HG03025 (cell line): ENCODE measurements around the gene PTK6.
"Not testable (repeated sequence)": the region's sequence is repeated elsewhere in the genome, so short reads cannot be mapped to it uniquely, and the experiment has no call there.

Experiments used
- ATAC-seq: cut with Tn5 transposase; IDR thresholded peaks from one replicate; pipeline ENCODE4 v1.9.1; 2021; ENCODE audit warnings: mild to moderate bottlenecking, moderate library complexity; ENCODE audit not compliant: unreplicated experiment, low FRiP score

PTK6 gene

DNA sequence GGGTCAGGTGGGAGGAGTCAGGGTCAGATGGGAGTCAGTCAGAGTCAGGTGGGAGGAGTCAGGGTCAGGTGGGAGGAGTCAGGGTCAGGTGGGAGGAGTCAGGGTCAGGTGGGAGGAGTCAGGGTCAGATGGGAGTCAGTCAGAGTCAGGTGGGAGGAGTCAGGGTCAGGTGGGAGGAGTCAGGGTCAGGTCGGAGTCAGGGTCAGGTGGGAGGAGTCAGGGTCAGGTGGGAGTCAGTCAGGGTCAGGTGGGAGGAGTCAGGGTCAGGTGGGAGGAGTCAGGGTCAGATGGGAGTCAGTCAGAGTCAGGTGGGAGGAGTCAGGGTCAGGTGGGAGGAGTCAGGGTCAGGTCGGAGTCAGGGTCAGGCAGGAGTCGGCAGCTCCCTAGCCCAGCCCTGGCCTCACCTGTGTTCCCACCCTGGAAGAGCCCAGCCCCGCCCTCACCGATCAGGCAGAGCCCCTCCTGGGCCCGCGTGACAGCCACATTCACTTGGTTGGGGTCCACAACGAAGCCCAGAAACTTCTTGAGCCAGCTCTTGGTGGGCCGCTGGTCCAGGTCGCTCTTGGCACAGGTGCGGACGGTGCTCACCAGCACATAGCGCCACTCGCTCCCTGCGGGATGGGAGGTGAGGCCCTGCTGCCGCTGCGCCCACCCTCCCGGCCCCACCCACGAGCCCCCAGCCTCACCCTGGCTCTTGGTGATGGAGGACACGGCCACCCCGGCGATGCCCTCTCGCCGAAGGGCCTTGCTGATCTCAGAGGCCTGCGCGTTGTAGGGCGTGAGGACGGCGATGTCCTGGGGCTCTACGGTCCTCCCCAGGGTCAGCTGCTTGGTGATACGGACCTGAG, 22.5 kb upstream of the PTK6 start:
- ATAC-seq, result not testable (repeated sequence)

DNA sequence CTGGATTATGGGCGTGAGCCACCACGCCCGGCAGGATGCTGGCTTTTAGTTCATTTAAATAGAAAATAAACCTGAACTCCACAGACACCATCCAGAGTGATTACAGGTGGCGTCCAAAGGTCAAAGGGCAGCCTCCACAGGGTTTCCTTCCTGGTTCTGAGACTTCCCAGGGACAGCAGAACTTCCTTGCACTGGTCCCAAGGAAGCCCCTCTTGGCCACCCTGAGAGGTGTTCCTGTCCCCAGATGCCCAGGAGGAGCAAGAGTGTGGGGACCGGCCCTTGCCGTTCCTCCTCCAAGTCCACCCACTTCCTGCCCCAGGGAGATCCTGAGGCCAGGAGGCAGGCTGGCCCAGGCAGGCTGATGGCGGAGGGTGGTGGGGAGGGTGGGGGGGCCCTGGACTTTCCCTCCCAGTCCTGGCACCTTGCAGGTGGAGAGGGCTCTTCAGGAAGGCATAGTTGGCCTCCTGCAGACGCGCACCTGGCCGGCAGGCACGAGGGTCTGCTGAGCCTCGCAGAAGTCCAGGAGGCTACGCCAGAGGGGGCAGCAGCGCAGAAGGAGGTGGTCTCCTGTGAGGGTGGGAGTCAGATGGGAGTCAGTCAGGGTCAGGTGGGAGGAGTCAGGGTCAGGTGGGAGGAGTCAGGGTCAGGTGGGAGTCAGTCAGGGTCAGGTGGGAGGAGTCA, 21.8 kb upstream of the PTK6 start:
- no peak for ATAC-seq

DNA sequence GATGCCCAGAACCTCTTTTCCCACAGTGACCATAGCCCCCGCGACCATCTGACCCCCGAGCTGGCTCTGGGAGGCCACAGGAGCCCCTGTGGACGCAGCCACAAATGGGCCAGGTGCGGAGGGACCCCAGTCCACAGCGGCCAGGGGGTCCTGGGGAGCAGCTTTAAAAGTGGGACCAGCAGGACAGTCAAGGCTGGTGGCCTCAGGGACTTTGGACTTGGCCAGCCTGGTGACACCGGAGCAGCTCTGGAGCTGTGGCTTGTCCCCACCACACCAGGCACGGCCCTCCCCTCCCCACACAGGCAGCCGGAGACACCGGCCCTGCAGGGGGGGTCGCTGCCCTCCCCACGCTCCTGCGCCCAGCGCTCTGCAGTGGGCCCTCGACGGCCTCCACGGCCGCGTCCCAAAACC, 20.3 kb upstream of the PTK6 start:
- ATAC-seq, result no peak

GRCh38 chr20:63556873-63557478, 19.8 kb upstream of the PTK6 start:
- no peak for ATAC-seq

DNA sequence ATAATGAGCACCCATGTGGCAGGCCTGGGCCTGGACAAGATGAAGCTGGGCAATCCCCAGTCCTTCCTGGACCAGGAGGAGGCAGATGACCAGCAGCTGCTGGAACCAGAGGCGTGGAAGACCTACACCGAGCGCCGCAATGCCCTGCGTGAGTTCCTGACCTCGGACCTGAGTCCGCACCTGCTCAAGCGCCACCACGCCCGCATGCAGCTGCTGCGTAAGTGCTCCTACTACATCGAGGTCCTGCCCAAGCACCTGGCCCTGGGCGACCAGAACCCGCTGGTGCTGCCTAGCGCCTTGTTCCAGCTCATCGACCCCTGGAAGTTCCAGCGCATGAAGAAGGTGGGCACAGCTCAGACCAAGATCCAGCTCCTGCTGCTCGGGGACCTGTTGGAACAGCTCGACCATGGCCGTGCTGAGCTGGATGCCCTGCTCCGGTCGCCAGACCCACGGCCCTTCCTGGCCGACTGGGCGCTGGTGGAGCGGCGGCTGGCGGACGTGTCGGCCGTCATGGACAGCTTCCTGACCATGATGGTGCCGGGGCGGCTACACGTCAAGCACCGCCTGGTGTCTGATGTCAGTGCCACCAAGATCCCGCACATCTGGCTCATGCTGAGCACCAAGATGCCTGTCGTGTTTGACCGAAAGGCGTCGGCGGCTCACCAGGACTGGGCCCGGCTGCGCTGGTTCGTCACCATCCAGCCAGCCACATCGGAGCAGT, 18.6 kb upstream of the PTK6 start:
- ATAC-seq, result no peak

DNA sequence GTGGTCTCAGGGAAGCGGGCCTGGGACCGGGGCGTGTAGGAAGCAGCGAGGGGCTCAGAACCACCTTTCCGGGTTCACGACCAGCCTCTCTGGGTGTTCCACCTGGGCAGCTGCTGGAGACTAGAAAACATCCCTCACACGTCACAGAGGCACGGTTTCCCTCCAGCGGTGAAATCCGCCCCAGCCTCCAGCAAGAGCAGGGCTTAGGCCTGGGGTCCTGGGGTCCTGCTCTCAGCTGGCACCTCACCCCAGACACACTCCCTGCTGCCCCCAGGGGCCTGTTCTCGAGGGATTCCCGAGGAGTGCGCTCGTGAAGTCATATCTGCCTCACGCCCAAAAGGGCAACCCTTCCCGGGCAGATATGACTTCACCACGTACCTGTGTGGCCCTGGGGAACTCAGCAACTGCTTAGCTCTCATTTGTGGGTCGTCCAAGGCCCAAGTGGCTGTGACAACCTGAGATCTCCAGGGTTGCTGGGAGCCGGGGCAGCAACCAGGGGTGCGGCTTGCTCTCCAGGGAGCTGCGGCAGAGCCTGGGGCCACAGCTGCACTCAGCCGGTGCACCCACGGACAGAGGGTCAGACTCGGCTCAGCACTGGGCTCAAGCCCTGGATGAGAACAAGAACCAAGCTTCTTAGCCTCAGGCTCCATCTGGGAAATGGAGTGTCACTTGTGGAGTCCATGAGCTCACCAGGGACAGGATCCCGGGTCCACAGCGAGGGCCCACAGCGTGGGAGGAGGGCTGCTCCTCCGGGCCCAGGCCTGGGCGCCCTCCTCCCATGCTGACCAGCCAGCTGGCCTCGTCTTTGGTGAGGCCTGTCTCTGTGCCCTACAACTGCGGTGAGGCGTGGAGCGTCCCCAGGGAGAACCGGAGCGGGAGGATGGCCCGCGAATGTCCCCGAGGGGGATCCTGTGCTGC, 17.4 kb upstream of the PTK6 start:
- ATAC-seq, result no peak

DNA sequence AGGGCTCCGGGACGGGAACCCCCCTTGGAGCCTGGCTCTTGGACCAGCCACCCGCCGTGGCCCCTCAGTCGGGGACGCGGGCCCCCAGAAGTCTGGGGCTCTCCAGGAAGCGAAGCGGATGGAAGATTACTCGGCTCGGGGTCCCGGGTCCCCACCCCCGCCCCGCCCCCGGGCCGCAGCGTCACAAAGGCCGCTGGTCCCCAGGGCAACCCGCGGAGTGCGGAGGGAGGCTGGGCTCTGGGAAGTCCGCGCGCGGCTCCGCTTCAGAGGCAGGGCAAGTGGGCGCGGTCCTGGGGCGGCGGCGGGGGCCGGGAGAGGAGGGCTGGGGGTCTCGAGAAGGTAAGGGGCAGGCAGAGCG, 16.7 kb upstream of the PTK6 start, which contains the start of gene FNDC11:
FNDC11 (plus strand) TSS at position 227 of the 358 bp plus-strand sequence. CDS start 1,505 bp downstream, outside the sequence.
- ATAC-seq, result peak; percentile 16

- ATAC-seq, result peak; percentile 43
These were observed 16.2 kb upstream of the PTK6 start for GRCh38 chr20:63553251-63553932.

- peak; percentile 17 for ATAC-seq
These were observed 15.5 kb upstream of the PTK6 start for GRCh38 chr20:63552481-63553249.

- no peak for ATAC-seq
These were observed 13.9 kb upstream of the PTK6 start for GRCh38 chr20:63551068-63551467.

DNA sequence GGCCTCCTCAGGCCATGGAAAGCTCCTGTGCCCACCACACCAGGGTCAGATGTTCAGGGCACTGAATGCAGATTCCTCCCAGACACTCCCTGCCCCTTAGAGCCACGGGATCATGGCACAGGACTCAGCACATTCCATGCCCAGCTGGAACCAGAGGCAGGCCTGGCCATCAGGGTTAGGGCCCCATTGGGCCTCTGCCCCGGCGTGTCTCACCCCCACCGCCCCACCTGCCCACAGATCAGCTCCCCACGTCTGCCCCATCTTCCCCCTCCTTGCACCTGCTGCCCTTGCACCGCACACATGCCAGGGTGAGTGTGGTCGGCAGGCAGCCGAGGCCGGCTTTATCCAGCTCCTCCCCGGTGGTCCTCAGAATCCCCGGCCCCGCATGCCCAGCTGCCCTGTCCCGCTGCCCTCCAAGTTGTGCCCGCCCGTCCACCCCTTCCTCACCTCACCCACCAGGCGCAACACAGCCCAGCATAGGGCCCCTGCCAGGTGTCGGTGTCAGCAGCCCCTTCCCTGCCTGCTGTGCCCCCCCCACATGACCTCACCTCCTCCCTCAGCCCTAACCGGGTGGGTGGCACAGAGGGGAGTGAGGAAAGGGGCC, 12.6 kb upstream of the PTK6 start:
- no peak for ATAC-seq

DNA sequence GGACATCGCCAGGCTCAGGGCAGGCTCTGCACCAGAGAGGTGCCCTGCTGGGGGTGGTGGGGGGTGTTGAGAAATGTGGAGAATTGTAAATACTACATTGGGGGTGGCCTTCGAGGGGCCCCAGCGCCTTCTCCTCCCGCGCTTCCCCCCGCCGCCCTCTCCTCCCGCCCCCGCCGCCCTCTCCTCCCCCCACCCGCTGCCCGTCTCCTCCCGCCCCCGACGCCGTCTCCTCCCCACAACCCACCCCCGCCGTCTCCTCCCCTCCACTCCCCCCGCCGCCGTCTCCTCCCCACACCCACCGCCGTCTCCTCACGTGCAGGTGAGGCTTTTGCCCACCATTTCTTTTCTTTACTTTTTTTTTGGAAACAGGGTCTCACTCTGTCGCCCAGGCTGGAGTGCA, 11.8 kb upstream of the PTK6 start:
- no peak for ATAC-seq

DNA sequence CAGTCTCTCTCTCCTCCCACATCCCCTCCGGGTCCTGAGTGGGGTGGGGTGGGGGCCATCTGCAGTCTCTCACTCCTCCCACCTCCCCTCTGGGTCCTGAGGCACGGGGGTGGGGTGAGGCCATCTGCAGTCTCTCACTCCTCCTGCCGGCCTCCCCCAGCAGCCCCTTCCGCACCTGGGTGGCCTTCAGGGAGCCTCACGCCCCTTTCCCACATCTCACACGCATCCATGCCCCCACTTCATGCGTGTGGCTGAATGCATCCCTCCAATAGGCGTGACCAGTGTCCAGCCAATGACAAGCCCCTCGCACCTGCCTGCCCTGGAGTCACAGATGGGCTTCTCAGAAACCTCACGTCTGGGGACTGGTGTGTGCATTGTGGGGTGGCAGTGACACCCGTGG, 11.4 kb upstream of the PTK6 start:
- no peak for ATAC-seq

DNA sequence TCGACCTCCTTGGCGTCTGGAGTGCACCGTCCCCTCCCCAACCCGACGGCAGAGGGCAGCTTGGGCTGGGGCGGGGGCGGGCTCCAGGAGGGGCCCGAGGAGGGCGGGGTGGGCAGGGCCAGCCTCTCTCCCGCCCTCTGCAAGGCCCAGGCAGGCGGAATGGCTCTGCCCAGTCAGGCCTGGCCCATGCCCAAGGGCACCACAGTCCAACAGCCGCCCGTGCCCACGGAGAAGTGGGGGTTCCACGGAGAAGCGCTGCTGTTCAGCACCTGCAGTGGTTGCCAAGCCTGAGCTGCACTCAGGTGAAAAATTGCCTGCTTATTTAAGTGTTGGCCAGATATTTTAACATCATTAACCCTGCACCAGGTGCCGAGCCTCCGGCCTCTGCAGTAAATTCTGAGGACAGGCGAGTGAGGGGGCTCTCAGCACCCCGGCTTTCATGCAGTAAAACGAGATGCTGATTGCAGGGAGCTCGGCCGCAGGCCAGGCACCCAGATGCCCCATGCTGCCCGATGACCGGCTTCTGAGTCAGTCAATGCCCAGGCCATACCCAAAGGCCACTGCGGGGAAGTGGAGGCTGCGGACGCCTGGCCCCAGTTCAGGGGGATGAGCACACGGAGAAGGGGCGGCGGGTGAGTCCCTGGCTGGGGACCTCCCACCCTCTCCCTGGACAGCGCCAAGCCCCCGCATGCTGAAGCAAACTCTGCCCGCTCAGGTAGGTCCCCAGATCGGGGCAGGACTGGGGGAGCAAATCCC, 10.7 kb upstream of the PTK6 start, which contains the start of gene SRMS:
SRMS (minus strand) TSS at position 25 of the 756 bp plus-strand sequence. CDS start 286 bp downstream, outside the sequence.
- ATAC-seq, result no peak

GRCh38 chr20:63546956-63547724, 10.0 kb upstream of the PTK6 start:
- ATAC-seq, result no peak

DNA sequence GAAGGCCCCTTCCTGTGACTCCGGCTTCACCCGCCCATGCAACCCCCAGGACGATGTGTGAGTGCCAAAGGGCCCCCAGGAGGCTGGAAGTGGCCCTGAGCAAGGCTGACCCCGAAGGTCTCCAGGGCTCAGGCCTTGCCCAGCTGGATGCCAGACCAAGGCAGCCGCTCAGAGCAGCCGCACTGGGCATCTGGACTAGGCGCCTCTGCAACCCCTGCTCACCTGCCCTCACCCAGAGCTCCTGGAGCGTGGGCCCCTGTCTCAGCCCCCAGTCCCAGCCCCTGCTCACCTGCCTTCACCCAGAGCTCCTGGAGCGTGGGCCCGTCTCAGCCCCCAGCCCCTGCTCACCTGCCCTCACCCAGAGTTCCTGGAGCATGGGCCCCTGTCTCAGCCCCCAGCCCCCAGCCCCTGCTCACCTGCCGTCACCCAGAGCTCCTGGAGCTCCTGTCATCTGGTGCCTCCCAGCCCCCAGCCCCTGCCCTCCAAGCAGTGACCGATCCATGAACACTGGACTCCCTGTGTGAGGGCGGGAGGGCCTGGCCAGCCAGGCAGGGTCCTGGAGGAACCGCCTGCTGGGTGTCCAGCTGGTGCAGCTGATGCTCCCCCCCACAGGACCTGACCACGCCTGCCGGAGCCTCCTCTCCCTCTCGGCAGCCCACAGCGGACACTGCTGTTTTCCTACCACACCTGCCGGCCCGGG, 9.2 kb upstream of the PTK6 start:
- ATAC-seq, result no peak
